BLaER1 (cell line): ENCODE measurements around the gene PAPSS1.

Experiments
- H3K27ac ChIP-seq: shearing (Covaris generic); formaldehyde crosslinking; 2 replicates; pipeline ENCODE4 v1.8.1; 2022
- H3K27me3 ChIP-seq: shearing (Covaris generic); formaldehyde crosslinking; 2 replicates; pipeline ENCODE4 v1.8.1; 2022
- H3K36me3 ChIP-seq: shearing (Covaris generic); formaldehyde crosslinking; 2 replicates; pipeline ENCODE4 v1.8.1; 2022
- H3K4me1 ChIP-seq: shearing (Covaris generic); formaldehyde crosslinking; 2 replicates; pipeline ENCODE4 v1.8.1; 2022
- H3K4me2 ChIP-seq: shearing (Covaris generic); formaldehyde crosslinking; 2 replicates; pipeline ENCODE4 v1.8.1; 2022
- H3K4me3 ChIP-seq: shearing (Covaris generic); formaldehyde crosslinking; 2 replicates; pipeline ENCODE4 v1.8.1; 2022
- H3K9ac ChIP-seq: shearing (Covaris generic); formaldehyde crosslinking; 2 replicates; pipeline ENCODE4 v1.8.1; 2022
- H3K9me3 ChIP-seq: shearing (Covaris generic); formaldehyde crosslinking; 2 replicates; pipeline ENCODE4 v1.8.1; 2022
- H4K20me1 ChIP-seq: shearing (Covaris generic); formaldehyde crosslinking; 2 replicates; pipeline ENCODE4 v1.8.1; 2022
- Cebpa-rat ChIP-seq: shearing (Covaris generic); IDR thresholded peaks from 2 replicates; pipeline ENCODE4 v1.8.1; 2022

Gene PAPSS1

GRCh38 chr4:107719922-107720722 is at the start of gene PAPSS1:
Gene PAPSS1, minus strand, starts transcription at chr4:107720234. Its CDS starts 55 bp downstream, at chr4:107720179.
- Histone ChIP-seq H3K36me3 (0 out of 2 replicates have a peak, but pooled peaks cover 3% of the 10 kb centered on the region), H3K27me3 (no peaks in the 10 kb centered on the region), H3K27ac (peak within 1 kb of the TSS; percentile 68), H3K9me3 (no peaks in the 10 kb centered on the region), H3K4me1 (peaks cover 32% of the 10 kb centered on the region), H4K20me1 (peaks cover 22% of the 10 kb centered on the region), H3K9ac (peak within 1 kb of the TSS; percentile 83), H3K4me3 (peak within 1 kb of the TSS; percentile 94), H3K4me2 (peak within 1 kb of the TSS; percentile 89)
- no peak for TF ChIP-seq Cebpa-rat

- H3K9ac ChIP-seq = no peak overlapping the region
- H3K4me2 ChIP-seq = no peak overlapping the region
- no peaks in the 10 kb centered on the region for H3K27me3 ChIP-seq
- TF ChIP-seq Cebpa-rat = no peak
- H4K20me1 ChIP-seq = no peaks in the 10 kb centered on the region
- H3K27ac ChIP-seq = no peak overlapping the region
- peaks cover 9% of the 10 kb centered on the region; the same call in 1 of the 2 replicates for H3K9me3 ChIP-seq
- no peaks in the 10 kb centered on the region for H3K36me3 ChIP-seq
- H3K4me1 ChIP-seq = no peaks in the 10 kb centered on the region
- no peak overlapping the region for H3K4me3 ChIP-seq
Measured at GRCh38 chr4:107760281-107760947, 40.4 kb upstream of the PAPSS1 start.

- H3K27me3 ChIP-seq = no peaks in the 10 kb centered on the region
- no peak overlapping the region for H3K9ac ChIP-seq
- no peak for TF ChIP-seq Cebpa-rat
- H3K4me2 ChIP-seq = no peak overlapping the region
- H3K4me3 ChIP-seq = no peak overlapping the region
- H3K9me3 ChIP-seq = peaks cover 9% of the 10 kb centered on the region; the same call in 1 of the 2 replicates
- no peaks in the 10 kb centered on the region for H4K20me1 ChIP-seq
- H3K27ac ChIP-seq = no peak overlapping the region
- no peaks in the 10 kb centered on the region for H3K36me3 ChIP-seq
- no peaks in the 10 kb centered on the region for H3K4me1 ChIP-seq
Measured at GRCh38 chr4:107757864-107758476, 37.9 kb upstream of the PAPSS1 start.

- Histone ChIP-seq H3K27me3 (no peaks in the 10 kb centered on the region), H3K9ac (no peak overlapping the region), H3K9me3 (peaks cover 9% of the 10 kb centered on the region; the same call in 1 of the 2 replicates), H3K36me3 (no peaks in the 10 kb centered on the region), H3K4me2 (no peak overlapping the region), H3K4me3 (no peak overlapping the region), H4K20me1 (no peaks in the 10 kb centered on the region), H3K27ac (no peak overlapping the region), H3K4me1 (no peaks in the 10 kb centered on the region)
- TF ChIP-seq Cebpa-rat = no peak
Measured at GRCh38 chr4:107757283-107757682, 37.2 kb upstream of the PAPSS1 start.

GRCh38 chr4:107755841-107756356 is 35.9 kb upstream of the PAPSS1 start:
- no peak overlapping the region for H3K4me2 ChIP-seq
- H3K36me3 ChIP-seq = no peaks in the 10 kb centered on the region
- peaks cover 9% of the 10 kb centered on the region; the same call in 1 of the 2 replicates for H3K9me3 ChIP-seq
- no peak overlapping the region for H3K4me3 ChIP-seq
- no peaks in the 10 kb centered on the region for H4K20me1 ChIP-seq
- no peaks in the 10 kb centered on the region for H3K4me1 ChIP-seq
- H3K27me3 ChIP-seq = no peaks in the 10 kb centered on the region
- no peak overlapping the region for H3K27ac ChIP-seq
- TF ChIP-seq Cebpa-rat = no peak
- no peak overlapping the region for H3K9ac ChIP-seq

- Histone ChIP-seq H3K9me3 (peaks cover 8% of the 10 kb centered on the region; the same call in 1 of the 2 replicates), H3K4me1 (no peaks in the 10 kb centered on the region), H3K4me3 (no peak overlapping the region), H3K9ac (no peak overlapping the region), H3K27ac (no peak overlapping the region), H3K4me2 (no peak overlapping the region), H4K20me1 (no peaks in the 10 kb centered on the region), H3K27me3 (no peaks in the 10 kb centered on the region), H3K36me3 (no peaks in the 10 kb centered on the region)
- TF ChIP-seq Cebpa-rat = no peak
Measured at GRCh38 chr4:107751670-107752069, 31.6 kb upstream of the PAPSS1 start.

- Histone ChIP-seq H3K4me3 (no peak overlapping the region), H3K27ac (no peak overlapping the region), H3K27me3 (no peaks in the 10 kb centered on the region), H3K4me1 (no peaks in the 10 kb centered on the region), H3K9ac (no peak overlapping the region), H3K9me3 (peaks cover 3% of the 10 kb centered on the region; the same call in 1 of the 2 replicates), H3K4me2 (no peak overlapping the region), H4K20me1 (no peaks in the 10 kb centered on the region), H3K36me3 (no peaks in the 10 kb centered on the region)
- TF ChIP-seq Cebpa-rat = no peak
Measured at GRCh38 chr4:107747748-107748486, 27.9 kb upstream of the PAPSS1 start.

GRCh38 chr4:107746161-107746560 is 26.1 kb upstream of the PAPSS1 start:
- Histone ChIP-seq H3K4me2 (no peak overlapping the region), H3K4me1 (no peaks in the 10 kb centered on the region), H3K36me3 (no peaks in the 10 kb centered on the region), H3K27ac (no peak overlapping the region), H3K9me3 (peaks cover 3% of the 10 kb centered on the region; the same call in 1 of the 2 replicates), H3K9ac (no peak overlapping the region), H3K27me3 (no peaks in the 10 kb centered on the region), H4K20me1 (no peaks in the 10 kb centered on the region), H3K4me3 (no peak overlapping the region)
- no peak for TF ChIP-seq Cebpa-rat

- Histone ChIP-seq H3K4me3 (no peak overlapping the region), H3K36me3 (no peaks in the 10 kb centered on the region), H3K4me2 (no peak overlapping the region), H4K20me1 (no peaks in the 10 kb centered on the region), H3K9me3 (peaks cover 3% of the 10 kb centered on the region; the same call in 1 of the 2 replicates), H3K27me3 (no peaks in the 10 kb centered on the region), H3K9ac (no peak overlapping the region), H3K4me1 (no peaks in the 10 kb centered on the region), H3K27ac (no peak overlapping the region)
- no peak for TF ChIP-seq Cebpa-rat
Measured at GRCh38 chr4:107744532-107744931, 24.5 kb upstream of the PAPSS1 start.
